Astrocyte (in vitro differentiated cells and primary cell): ENCODE data around the gene PRUNE1.

ENCODE experiments used
- EZH2 ChIP-seq: IDR thresholded peaks from 2 replicates; pipeline ENCODE4 v1.6.1; 2012; ENCODE audit warnings: mild to moderate bottlenecking, low read length, inconsistent platforms; ENCODE audit not compliant: insufficient read depth
- TF ChIP-seq, protein P1 (sequence below): IDR thresholded peaks from 2 replicates; pipeline ENCODE4 v1.5.1; 2011; ENCODE audit warnings: low read depth, mild to moderate bottlenecking, inconsistent platforms, low read length, moderate library complexity; ENCODE audit not compliant: insufficient read depth

GRCh38 chr1:151059109-151060006 is 51.1 kb downstream of the PRUNE1 start, which contains the start of gene CDC42SE1:
- TF ChIP-seq, protein P1, sequence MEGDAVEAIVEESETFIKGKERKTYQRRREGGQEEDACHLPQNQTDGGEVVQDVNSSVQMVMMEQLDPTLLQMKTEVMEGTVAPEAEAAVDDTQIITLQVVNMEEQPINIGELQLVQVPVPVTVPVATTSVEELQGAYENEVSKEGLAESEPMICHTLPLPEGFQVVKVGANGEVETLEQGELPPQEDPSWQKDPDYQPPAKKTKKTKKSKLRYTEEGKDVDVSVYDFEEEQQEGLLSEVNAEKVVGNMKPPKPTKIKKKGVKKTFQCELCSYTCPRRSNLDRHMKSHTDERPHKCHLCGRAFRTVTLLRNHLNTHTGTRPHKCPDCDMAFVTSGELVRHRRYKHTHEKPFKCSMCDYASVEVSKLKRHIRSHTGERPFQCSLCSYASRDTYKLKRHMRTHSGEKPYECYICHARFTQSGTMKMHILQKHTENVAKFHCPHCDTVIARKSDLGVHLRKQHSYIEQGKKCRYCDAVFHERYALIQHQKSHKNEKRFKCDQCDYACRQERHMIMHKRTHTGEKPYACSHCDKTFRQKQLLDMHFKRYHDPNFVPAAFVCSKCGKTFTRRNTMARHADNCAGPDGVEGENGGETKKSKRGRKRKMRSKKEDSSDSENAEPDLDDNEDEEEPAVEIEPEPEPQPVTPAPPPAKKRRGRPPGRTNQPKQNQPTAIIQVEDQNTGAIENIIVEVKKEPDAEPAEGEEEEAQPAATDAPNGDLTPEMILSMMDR = peak; percentile 28
- TF ChIP-seq EZH2 = no peak
